Measurements from ENCODE around the gene PLTP. TPM values are rescaled to one million over a fixed set of nuclear protein-coding genes. Genes with fewer than 3 reads are reported as not detected.

PLTP gene
- total and polyA plus RNA-seq, 2 of the 13 experiments (the other 11 are each of a cell fraction or from before 2014, with no cell fraction given), result 16.9 to 28.6 TPM

GRCh38 chr20:45905505-45906079, 6.4 kb downstream of the PLTP start (continued):
- no peak for TF ChIP-seq SRSF9 (IDR thresholded peaks at IDR 0.05; ENCODE audit: borderline replicate concordance, insufficient read depth, low read depth, low read length, poor library complexity, severe bottlenecking)
- no peak for TF ChIP-seq PHF20 (CRISPR knock-in tag; IDR thresholded peaks at IDR 0.05)
- 0 out of 2 replicates have a peak, but pooled peaks have one; percentile 60 for TF ChIP-seq NCOA1 (CRISPR knock-in tag; IDR thresholded peaks at IDR 0.05)
- TF ChIP-seq ZNF724P (CRISPR knock-in tag; IDR thresholded peaks at IDR 0.05; ENCODE audit: borderline replicate concordance), result no peak
- no peak; the same call in 1 of the 2 replicates for TF ChIP-seq SP2 (CRISPR knock-in tag; IDR thresholded peaks at IDR 0.05)
- no peak for TF ChIP-seq ZNF543 (CRISPR knock-in tag; IDR thresholded peaks at IDR 0.05)
- no peak for TF ChIP-seq FIP1L1 (IDR thresholded peaks at IDR 0.05; ENCODE audit: borderline replicate concordance, insufficient read depth, low read depth, low read length)
- TF ChIP-seq SOX13 (IDR thresholded peaks at IDR 0.05), result no peak
- peak in 1 of 2 experiments; percentile 5; a peak in 1 of 4 replicates for TF ChIP-seq SOX13 (CRISPR knock-in tag; conservative IDR thresholded peaks at IDR 0.05 in 1 of 2, IDR thresholded peaks at IDR 0.05 in 1 of 2)
- TF ChIP-seq ZBTB3 (CRISPR knock-in tag; IDR thresholded peaks at IDR 0.05; ENCODE audit: borderline replicate concordance, low read depth), result no peak
- TF ChIP-seq GTF2F1 (IDR thresholded peaks at IDR 0.05; ENCODE audit: low read length), result 0 out of 2 replicates have a peak, but pooled peaks have one; percentile 15
- 0 out of 2 replicates have a peak, but pooled peaks have one; percentile 1 for TF ChIP-seq ZNF780A (CRISPR knock-in tag; IDR thresholded peaks at IDR 0.05)
- peak; percentile 95 for TF ChIP-seq ZBTB21 (CRISPR knock-in tag; IDR thresholded peaks at IDR 0.05)
- no peak for TF ChIP-seq ZNF589 (CRISPR knock-in tag; conservative IDR thresholded peaks at IDR 0.05)
- peak; percentile 52; the same call in 1 of the 2 replicates for TF ChIP-seq ARID3A (IDR thresholded peaks at IDR 0.05; ENCODE audit: low read depth, low read length)
- 0 out of 2 replicates have a peak, but pooled peaks have one; percentile 34 for TF ChIP-seq ZNF792 (CRISPR knock-in tag; IDR thresholded peaks at IDR 0.05)
- TF ChIP-seq MAF1 (CRISPR knock-in tag; IDR thresholded peaks at IDR 0.05; ENCODE audit: borderline replicate concordance), result 0 out of 2 replicates have a peak, but pooled peaks have one; percentile 14
- peak; percentile 24 for TF ChIP-seq TBL1XR1 (IDR thresholded peaks at IDR 0.05; ENCODE audit: borderline replicate concordance, low read length, partially characterized antibody)
- 0 out of 2 replicates have a peak, but pooled peaks have one; percentile 44 for TF ChIP-seq GATAD2A (CRISPR knock-in tag; IDR thresholded peaks at IDR 0.05)
- peak; percentile 24; the same call in 1 of the 2 replicates for TF ChIP-seq SAP130 (CRISPR knock-in tag; IDR thresholded peaks at IDR 0.05; ENCODE audit: low read depth)
- TF ChIP-seq XBP1 (CRISPR knock-in tag; IDR thresholded peaks at IDR 0.05), result 0 out of 2 replicates have a peak, but pooled peaks have one; percentile 35
- no peak for TF ChIP-seq MTA1 (CRISPR knock-in tag; IDR thresholded peaks at IDR 0.05; ENCODE audit: borderline replicate concordance)
- no peak for TF ChIP-seq ZNF546 (CRISPR knock-in tag; conservative IDR thresholded peaks at IDR 0.05)
- TF ChIP-seq ARNT (IDR thresholded peaks at IDR 0.05), result no peak
- no peak for TF ChIP-seq BORCS8-MEF2B (CRISPR knock-in tag; IDR thresholded peaks at IDR 0.05)
- TF ChIP-seq RFX5 (IDR thresholded peaks at IDR 0.05; ENCODE audit: low read depth, low read length), result peak; percentile 34; the same call in 1 of the 2 replicates
- TF ChIP-seq ZNF770 (CRISPR knock-in tag; IDR thresholded peaks at IDR 0.05), result peak; percentile 76
- peak; percentile 93 for TF ChIP-seq ATF3 (CRISPR knock-in tag; IDR thresholded peaks at IDR 0.05)
- peak; percentile 12; the same call in 1 of the 2 replicates for TF ChIP-seq CEBPG (CRISPR knock-in tag; IDR thresholded peaks at IDR 0.05)

Data from HepG2 (cell line).